Lung (tissue), 12 donors: ENCODE data around the gene STK11. TPM values are rescaled to one million over a fixed set of nuclear protein-coding genes. Genes with fewer than 3 reads are reported as not detected.

Source experiments
- ATAC-seq: fragments of 200-7000 bp; cut with Tn5 transposase; one replicate; pipeline ENCODE4 v1.9.1; 2020; ENCODE audit warnings: moderate number of reproducible peaks; ENCODE audit not compliant: insufficient read depth, low FRiP score
- DNase-seq, 3 donors: peaks; one replicate each; pipeline ENCODE4 v3.0.0-alpha.2; 2013 to 2017
- H3K27ac ChIP-seq, 2 donors: one replicate each; pipeline ENCODE4 v1.5.1; 2013; ENCODE audit warnings: mild to moderate bottlenecking in 2 of 2, moderate library complexity in 2 of 2, control low read depth in 1 of 2, inconsistent platforms in 1 of 2, low read depth in 1 of 2, low read length in 1 of 2
- H3K27me3 ChIP-seq, 3 donors: one replicate each; pipeline ENCODE4 v1.5.1; 2013; ENCODE audit warnings: low read length in 2 of 3; ENCODE audit not compliant: control insufficient read depth in 3 of 3, insufficient read depth in 3 of 3
- H3K36me3 ChIP-seq, 4 donors: one replicate each; pipeline ENCODE4 v1.5.1; 2013; ENCODE audit warnings: low read length in 4 of 4, mild to moderate bottlenecking in 1 of 4, moderate library complexity in 1 of 4; ENCODE audit not compliant: control insufficient read depth in 4 of 4, insufficient read depth in 4 of 4
- H3K4me1 ChIP-seq, 5 donors: one replicate each; pipeline ENCODE4 v1.5.1; 2013; ENCODE audit warnings: low read length in 5 of 5, mild to moderate bottlenecking in 2 of 5, moderate library complexity in 1 of 5; ENCODE audit not compliant: control insufficient read depth in 5 of 5, insufficient read depth in 5 of 5
- H3K4me3 ChIP-seq: one replicate; pipeline ENCODE4 v1.5.1; 2013; ENCODE audit warnings: mild to moderate bottlenecking, control low read depth, moderate library complexity
- H3K9ac ChIP-seq, 2 donors: one replicate each; pipeline ENCODE4 v1.5.1; 2013; ENCODE audit warnings: low read length in 2 of 2, control low read depth in 1 of 2; ENCODE audit not compliant: insufficient read depth in 1 of 2
- H3K9me3 ChIP-seq, 4 donors: one replicate each; pipeline ENCODE4 v1.5.1; 2013; ENCODE audit warnings: low read length in 3 of 4, mild to moderate bottlenecking in 1 of 4, moderate library complexity in 1 of 4; ENCODE audit not compliant: control insufficient read depth in 4 of 4, insufficient read depth in 3 of 4
- WGBS, 2 donors: extraction: QIAGEN DNeasy Blood & Tissue Kit; methylation state at CpG; one replicate each; pipeline ENCODE4 v1.1.7; 2013; 5-methylcytosine and 5-hydroxymethylcytosine counted together
- polyA plus RNA-seq, 2 donors: library from polyadenylated mRNA; stranded (reverse); fragments of 200-250 nt; gene quantifications; one replicate each; pipeline ENCODE4 v1.2.1, GENCODE V29; 2013
- total RNA-seq, 2 donors: library from RNA; depleted of rRNA in 1 of 2; stranded (reverse); fragments of >200 nt in 1 of 2; gene quantifications; one replicate each; pipeline ENCODE4 v1.2.1, GENCODE V29; 2014 to 2021
- TF ChIP-seq, protein P1 (sequence below): IDR thresholded peaks from 2 replicates; pipeline ENCODE4 v1.5.1; 2012; ENCODE audit warnings: mild to moderate bottlenecking; ENCODE audit errors: control extremely low read depth, extremely low read depth
- donor health status: control.
- donor health status: control.
- donor health status: Bipolar disorder and iron deficiency.
- donor health status: healthy.
- donor health status: DM: yes; HTN: yes; CAD: no.

Gene STK11
- total and polyA plus RNA-seq, 4 donors = 43.1 to 59.8 (median 54.6) TPM

DNA sequence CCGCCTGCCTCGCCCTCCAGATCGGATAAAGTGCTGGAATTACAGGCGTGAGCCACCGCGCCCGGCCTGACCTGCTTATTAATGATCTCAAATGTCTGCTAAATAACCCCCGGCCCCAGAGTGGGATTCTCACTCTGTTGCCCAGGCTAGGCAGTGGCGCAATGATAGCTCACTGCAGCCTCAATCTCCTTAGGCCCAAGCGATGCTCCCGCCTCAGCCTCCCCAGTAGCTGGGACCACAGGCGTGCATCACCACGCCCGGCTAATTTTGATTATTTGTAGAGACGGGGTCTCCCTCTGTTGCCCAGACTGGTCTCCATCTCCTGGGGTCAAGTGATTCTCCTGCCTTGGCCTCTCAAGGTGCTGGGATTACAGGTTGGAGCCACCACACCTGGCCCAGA is 35.3 kb downstream of the STK11 start:
- H3K4me1 ChIP-seq = peaks cover 0 to 47% (median 24%) of the 10 kb centered on the region in 5 donors
- no peak overlapping the region for H3K4me3 ChIP-seq
- TF ChIP-seq, protein P1, sequence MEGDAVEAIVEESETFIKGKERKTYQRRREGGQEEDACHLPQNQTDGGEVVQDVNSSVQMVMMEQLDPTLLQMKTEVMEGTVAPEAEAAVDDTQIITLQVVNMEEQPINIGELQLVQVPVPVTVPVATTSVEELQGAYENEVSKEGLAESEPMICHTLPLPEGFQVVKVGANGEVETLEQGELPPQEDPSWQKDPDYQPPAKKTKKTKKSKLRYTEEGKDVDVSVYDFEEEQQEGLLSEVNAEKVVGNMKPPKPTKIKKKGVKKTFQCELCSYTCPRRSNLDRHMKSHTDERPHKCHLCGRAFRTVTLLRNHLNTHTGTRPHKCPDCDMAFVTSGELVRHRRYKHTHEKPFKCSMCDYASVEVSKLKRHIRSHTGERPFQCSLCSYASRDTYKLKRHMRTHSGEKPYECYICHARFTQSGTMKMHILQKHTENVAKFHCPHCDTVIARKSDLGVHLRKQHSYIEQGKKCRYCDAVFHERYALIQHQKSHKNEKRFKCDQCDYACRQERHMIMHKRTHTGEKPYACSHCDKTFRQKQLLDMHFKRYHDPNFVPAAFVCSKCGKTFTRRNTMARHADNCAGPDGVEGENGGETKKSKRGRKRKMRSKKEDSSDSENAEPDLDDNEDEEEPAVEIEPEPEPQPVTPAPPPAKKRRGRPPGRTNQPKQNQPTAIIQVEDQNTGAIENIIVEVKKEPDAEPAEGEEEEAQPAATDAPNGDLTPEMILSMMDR = no peak
- 59 to 61% methylated on average over 15 of the region's 15 CpGs for WGBS, 2 donors
- no peak overlapping the region for H3K9ac ChIP-seq
- no peaks in the 10 kb centered on the region for H3K27me3 ChIP-seq
- H3K27ac ChIP-seq = no peak overlapping the region
- DNase-seq = peak in 1 of 3 donors; percentile 11
- peaks cover 0 to 4% (median 0%) of the 10 kb centered on the region in 4 donors for H3K36me3 ChIP-seq
- no peaks in the 10 kb centered on the region for H3K9me3 ChIP-seq
- no peak for ATAC-seq

DNA sequence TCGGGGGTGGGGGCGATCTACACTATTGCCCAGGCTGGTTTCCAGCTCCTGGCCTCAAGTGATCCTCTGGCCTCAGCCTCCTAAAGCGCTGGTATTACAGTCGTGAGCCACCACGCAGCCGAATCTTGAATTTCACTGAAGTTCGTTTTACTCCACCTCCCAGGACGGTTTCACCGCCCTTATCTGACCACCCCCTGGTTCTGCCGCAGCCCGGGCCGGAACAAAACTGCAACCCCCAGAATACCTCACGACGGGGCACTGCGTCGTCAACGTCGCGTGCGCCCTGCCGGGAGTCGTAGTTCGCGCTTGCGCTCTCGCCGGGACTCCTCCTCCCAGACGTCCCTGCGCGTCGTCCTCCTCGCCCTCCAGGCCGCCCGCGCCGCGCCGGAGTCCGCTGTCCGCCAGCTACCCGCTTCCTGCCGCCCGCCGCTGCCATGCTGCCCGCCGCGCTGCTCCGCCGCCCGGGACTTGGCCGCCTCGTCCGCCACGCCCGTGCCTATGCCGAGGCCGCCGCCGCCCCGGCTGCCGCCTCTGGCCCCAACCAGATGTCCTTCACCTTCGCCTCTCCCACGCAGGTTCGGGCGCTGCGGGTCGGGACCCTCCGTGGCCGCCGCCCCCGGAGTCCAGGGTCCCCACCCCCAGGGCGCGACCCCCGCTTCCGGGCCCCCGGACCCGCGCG is 36.0 kb downstream of the STK11 start, which contains the start of gene ATP5F1D:
Gene ATP5F1D, plus strand, starts transcription at position 335 of the 679 bp plus-strand sequence. Its CDS starts 100 bp downstream, at position 435.
- TF ChIP-seq, protein P1 = no peak
- peaks cover 0 to 4% (median 0%) of the 10 kb centered on the region in 4 donors for H3K36me3 ChIP-seq
- ATAC-seq = peak; percentile 76
- peak within 1 kb of the TSS; percentile 88 to 94 for H3K27ac ChIP-seq
- peak within 1 kb of the TSS in 1 of 2 donors; percentile 49 for H3K9ac ChIP-seq
- no peaks in the 10 kb centered on the region for H3K27me3 ChIP-seq
- 1% methylated on average over 64 to 79 of the region's 79 CpGs for WGBS, 2 donors
- DNase-seq = peak; percentile 94 to 97 (median 95)
- peaks cover 0 to 47% (median 30%) of the 10 kb centered on the region in 5 donors for H3K4me1 ChIP-seq
- H3K4me3 ChIP-seq = peak within 1 kb of the TSS; percentile 93
- no peaks in the 10 kb centered on the region for H3K9me3 ChIP-seq

DNA sequence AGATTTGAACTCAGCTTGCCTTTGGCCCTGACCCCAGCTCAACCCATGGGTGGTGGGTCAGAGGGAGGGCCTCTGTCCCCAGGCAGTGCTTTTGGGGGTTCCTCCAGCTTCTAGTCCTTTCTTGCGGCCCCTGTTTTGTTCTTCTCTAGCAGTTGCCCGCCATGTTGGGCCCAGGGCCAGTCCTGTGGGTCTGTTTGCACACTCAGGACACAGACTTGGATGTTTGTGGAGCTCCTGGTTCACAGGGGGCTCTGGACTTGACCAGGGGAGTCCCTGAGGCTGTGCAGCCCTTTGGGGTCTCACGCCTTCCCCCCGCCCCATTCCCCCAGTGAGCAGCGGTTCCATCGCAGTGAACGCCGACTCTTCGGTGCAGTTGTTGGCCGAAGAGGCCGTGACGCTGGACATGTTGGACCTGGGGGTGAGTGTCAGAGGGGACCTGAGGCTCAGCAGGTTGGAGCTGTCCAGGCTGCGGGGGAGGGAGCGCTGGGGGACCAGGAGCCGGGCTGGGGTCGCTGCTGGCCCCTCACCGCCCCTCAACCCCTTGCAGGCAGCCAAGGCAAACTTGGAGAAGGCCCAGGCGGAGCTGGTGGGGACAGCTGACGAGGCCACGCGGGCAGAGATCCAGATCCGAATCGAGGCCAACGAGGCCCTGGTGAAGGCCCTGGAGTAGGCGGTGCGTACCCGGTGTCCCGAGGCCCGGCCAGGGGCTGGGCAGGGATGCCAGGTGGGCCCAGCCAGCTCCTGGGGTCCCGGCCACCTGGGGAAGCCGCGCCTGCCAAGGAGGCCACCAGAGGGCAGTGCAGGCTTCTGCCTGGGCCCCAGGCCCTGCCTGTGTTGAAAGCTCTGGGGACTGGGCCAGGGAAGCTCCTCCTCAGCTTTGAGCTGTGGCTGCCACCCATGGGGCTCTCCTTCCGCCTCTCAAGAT is 38.5 kb downstream of the STK11 start:
- Histone ChIP-seq H3K36me3 (peaks cover 0 to 4% (median 0%) of the 10 kb centered on the region in 4 donors), H3K4me3 (no peak overlapping the region), H3K9ac (no peak overlapping the region), H3K4me1 (peaks cover 0 to 41% (median 26%) of the 10 kb centered on the region in 5 donors), H3K27ac (peak overlapping the region; percentile 56 to 81), H3K9me3 (no peaks in the 10 kb centered on the region), H3K27me3 (no peaks in the 10 kb centered on the region)
- ATAC-seq (peak; percentile 32), DNase-seq (peak; percentile 87 to 91 (median 87))
- WGBS, 2 donors = 49 to 57% methylated on average over 30 to 33 of the region's 33 CpGs
- TF ChIP-seq, protein P1 = peak; percentile 89
